Calu3 (cell line): ENCODE results near the gene CSRP2. TPM values are rescaled to one million over a fixed set of nuclear protein-coding genes. Genes with fewer than 3 reads are reported as not detected.

Experiments used
- BruUV-seq: library from RNA; stranded (reverse); fragments of 400-500 nt; replicated peaks from 2 replicates; lab custom pipeline; 2021; lab: Mats Ljungman, UMichigan
- CTCF ChIA-PET: fragments of 300-600 bp; sonication (Branson Sonifier 250); formaldehyde crosslinking; loops from one replicate; lab custom pipeline; 2022; ENCODE audit warnings: antibody characterized with exemption; lab: Charles Lee
- DNase-seq: peaks from one replicate; pipeline ENCODE4 v3.0.0; 2022
- H3K27ac Mint-ChIP-seq: one replicate; pipeline ENCODE4 v1.8.0; 2022; ENCODE audit warnings: mixed read lengths; ENCODE audit not compliant: unreplicated experiment
- H3K27me3 Mint-ChIP-seq: one replicate; pipeline ENCODE4 v1.8.0; 2022; ENCODE audit warnings: mixed read lengths; ENCODE audit not compliant: unreplicated experiment
- H3K36me3 Mint-ChIP-seq: one replicate; pipeline ENCODE4 v1.8.0; 2022; ENCODE audit warnings: mild to moderate bottlenecking, moderate library complexity, mixed read lengths; ENCODE audit not compliant: insufficient read depth, unreplicated experiment
- H3K4me1 Mint-ChIP-seq: one replicate; pipeline ENCODE4 v1.8.0; 2022; ENCODE audit warnings: mild to moderate bottlenecking, low read depth, mixed read lengths; ENCODE audit not compliant: unreplicated experiment
- H3K4me3 Mint-ChIP-seq: one replicate; pipeline ENCODE4 v1.8.0; 2022; ENCODE audit warnings: mild to moderate bottlenecking, low read depth, moderate library complexity, mixed read lengths; ENCODE audit not compliant: unreplicated experiment
- H3K9me3 Mint-ChIP-seq: one replicate; pipeline ENCODE4 v1.8.0; 2022; ENCODE audit warnings: low read depth, mixed read lengths; ENCODE audit not compliant: unreplicated experiment
- CTCF ChIP-seq: fragments of 200-600 bp; IDR thresholded peaks from one replicate; pipeline ENCODE4 v1.8.0; 2022; ENCODE audit warnings: antibody characterized with exemption; ENCODE audit not compliant: unreplicated experiment
- intact Hi-C: fragments of 100-400 bp; cut with micrococcal nuclease; formaldehyde crosslinking; loops from one replicate; pipeline ENCODE4 v1.10.0; 2022; ENCODE audit not compliant: unreplicated experiment
- total RNA-seq: library from RNA; stranded (reverse); gene quantifications from 2 replicates; pipeline ENCODE4 v1.2.3, GENCODE V29; 2022

The CSRP2 gene
- total RNA-seq, 1 experiment from 2014 or later, result 11.7 TPM

- DNase-seq, result no peak
- TF ChIP-seq CTCF, result no peak
- H3K4me3 Mint-ChIP-seq, result no peak overlapping the region
- H3K4me1 Mint-ChIP-seq, result no peaks in the 10 kb centered on the region
- no peaks in the 10 kb centered on the region for H3K27me3 Mint-ChIP-seq
- intact Hi-C loops, result no loop called here
- H3K9me3 Mint-ChIP-seq, result no peaks in the 10 kb centered on the region
- CTCF ChIA-PET, result no interaction called here
- no peaks in the 10 kb centered on the region for H3K36me3 Mint-ChIP-seq
- H3K27ac Mint-ChIP-seq, result no peak overlapping the region
- BruUV-seq, result no TSS peak
Measured at GRCh38 chr12:76848132-76848531, 30.7 kb downstream of the CSRP2 start.

DNA sequence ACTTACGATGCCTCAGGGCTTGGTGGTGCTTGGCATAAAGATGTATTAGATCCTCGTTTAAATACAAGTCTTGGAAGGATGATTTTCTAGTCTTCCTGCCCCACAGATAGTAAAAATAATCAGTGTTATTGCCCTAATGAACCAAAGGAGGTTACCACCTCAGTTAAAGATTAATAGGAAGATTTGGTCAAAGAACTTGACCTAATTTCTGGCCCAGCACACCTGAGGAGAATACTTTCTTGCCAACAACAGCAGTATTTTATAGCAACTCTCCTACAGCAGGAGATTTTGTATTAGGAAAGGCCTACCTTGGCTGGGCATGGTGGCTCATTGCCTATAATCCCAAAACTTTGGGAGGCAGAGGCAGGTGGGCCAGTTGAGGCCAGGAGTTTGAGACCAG is 31.6 kb downstream of the CSRP2 start:
- Mint-ChIP-seq H3K9me3 (no peaks in the 10 kb centered on the region), H3K27me3 (no peaks in the 10 kb centered on the region), H3K36me3 (no peaks in the 10 kb centered on the region), H3K27ac (no peak overlapping the region), H3K4me1 (no peaks in the 10 kb centered on the region), H3K4me3 (no peak overlapping the region)
- no TSS peak for BruUV-seq
- DNase-seq, result no peak
- CTCF ChIA-PET, result no interaction called here
- intact Hi-C loops, result no loop called here
- TF ChIP-seq CTCF, result no peak

GRCh38 chr12:76836633-76837032 is 42.2 kb downstream of the CSRP2 start:
- CTCF ChIA-PET, result no interaction called here
- no TSS peak for BruUV-seq
- no peak overlapping the region for H3K27ac Mint-ChIP-seq

DNA sequence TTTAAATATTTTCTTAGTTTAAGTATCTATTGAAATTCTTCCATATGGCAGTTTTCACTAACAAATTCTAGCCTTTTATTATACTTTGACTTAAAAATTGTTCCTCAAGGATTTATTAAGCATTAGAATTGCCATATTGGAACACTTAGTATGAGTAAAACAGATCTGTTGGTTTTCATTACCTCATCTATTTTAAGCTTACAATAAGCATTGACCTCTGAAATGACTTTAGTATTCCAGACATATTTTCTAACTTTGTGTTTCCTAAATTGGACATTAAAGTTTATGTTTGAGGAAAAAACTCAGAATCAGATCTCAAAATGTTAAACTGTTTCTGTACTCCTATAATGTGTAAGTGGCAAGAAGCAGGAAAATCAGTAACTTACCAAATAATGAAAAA is 48.4 kb downstream of the CSRP2 start:
- H3K4me3 Mint-ChIP-seq, result no peak overlapping the region
- CTCF ChIA-PET, result no interaction called here

More at GRCh38 chr12:76836633-76837032, 42.2 kb downstream of the CSRP2 start:
- Mint-ChIP-seq H3K36me3 (no peaks in the 10 kb centered on the region), H3K4me3 (no peak overlapping the region), H3K27me3 (no peaks in the 10 kb centered on the region), H3K4me1 (no peaks in the 10 kb centered on the region), H3K9me3 (no peaks in the 10 kb centered on the region)
- no peak for DNase-seq
- TF ChIP-seq CTCF, result no peak
- intact Hi-C loops, result no loop called here

More for the DNA sequence above, 48.4 kb downstream of the CSRP2 start:
- Mint-ChIP-seq H3K36me3 (no peaks in the 10 kb centered on the region), H3K27ac (no peak overlapping the region), H3K4me1 (no peaks in the 10 kb centered on the region), H3K27me3 (no peaks in the 10 kb centered on the region), H3K9me3 (no peaks in the 10 kb centered on the region)
- DNase-seq, result no peak
- no TSS peak for BruUV-seq
- intact Hi-C loops, result no loop called here
- TF ChIP-seq CTCF, result no peak
